Lower leg skin (tissue), 3 donors: ENCODE results near the gene FOXS1.

Experiments
- POLR2A ChIP-seq, 2 donors: fragments of 450-650 bp; IDR thresholded peaks; one replicate each; pipeline ENCODE4 v1.6.1; 2016 to 2017; ENCODE audit warnings: antibody characterized with exemption in 2 of 2, mild to moderate bottlenecking in 1 of 2, moderate library complexity in 1 of 2
- TF ChIP-seq, protein P1 (sequence below), 3 donors: fragments of 450-650 bp; IDR thresholded peaks; one replicate each; pipeline ENCODE4 v1.5.1; 2016; ENCODE audit warnings: antibody characterized with exemption in 3 of 3, mild to moderate bottlenecking in 3 of 3, moderate library complexity in 2 of 3

DNA sequence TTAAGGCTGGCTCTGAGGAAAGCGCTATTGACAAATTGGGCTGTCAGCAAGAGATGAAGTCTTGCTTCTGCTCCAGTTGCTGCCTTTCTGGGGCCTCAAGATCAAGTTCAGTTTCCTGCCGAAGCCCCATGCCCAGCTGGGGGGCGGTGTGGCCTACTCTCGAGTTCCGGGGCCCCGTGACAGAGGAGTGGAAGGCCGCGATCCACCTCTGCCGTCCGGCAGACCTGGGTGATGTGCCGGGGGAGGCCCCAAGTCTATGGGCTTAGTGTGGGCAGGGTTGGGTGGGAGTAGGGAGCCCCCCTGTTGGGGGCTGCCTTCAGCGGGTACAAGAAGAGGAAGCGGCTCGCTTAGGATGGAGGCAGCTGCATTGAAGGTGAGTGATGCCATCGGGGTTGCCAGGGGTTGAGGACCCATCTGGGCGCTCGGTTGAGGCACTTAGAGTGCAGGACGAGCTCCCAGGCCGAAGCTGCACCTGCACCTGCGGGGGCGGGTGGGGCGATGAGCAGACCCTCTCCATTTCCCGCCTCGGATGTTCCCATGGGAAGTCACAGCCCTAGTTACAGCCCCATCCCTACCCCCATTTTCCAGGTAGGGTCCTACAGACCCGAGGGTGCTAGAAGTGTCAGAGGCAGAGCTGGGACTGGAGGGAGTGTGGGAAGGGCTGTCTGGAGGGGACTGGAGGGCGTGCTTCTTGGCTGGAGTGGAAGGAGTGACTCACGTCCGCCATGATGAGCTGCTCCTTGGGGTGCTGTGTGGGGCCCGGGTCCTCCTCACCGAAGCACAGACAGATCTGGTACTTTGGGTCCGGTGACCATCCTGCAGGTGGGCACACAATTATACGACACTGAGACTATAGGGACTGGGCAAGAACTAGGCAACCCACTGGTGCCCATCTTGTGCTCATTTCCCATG is 2.9 kb upstream of the FOXS1 start:
- TF ChIP-seq, protein P1, sequence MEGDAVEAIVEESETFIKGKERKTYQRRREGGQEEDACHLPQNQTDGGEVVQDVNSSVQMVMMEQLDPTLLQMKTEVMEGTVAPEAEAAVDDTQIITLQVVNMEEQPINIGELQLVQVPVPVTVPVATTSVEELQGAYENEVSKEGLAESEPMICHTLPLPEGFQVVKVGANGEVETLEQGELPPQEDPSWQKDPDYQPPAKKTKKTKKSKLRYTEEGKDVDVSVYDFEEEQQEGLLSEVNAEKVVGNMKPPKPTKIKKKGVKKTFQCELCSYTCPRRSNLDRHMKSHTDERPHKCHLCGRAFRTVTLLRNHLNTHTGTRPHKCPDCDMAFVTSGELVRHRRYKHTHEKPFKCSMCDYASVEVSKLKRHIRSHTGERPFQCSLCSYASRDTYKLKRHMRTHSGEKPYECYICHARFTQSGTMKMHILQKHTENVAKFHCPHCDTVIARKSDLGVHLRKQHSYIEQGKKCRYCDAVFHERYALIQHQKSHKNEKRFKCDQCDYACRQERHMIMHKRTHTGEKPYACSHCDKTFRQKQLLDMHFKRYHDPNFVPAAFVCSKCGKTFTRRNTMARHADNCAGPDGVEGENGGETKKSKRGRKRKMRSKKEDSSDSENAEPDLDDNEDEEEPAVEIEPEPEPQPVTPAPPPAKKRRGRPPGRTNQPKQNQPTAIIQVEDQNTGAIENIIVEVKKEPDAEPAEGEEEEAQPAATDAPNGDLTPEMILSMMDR (IDR thresholded peaks at IDR 0.05): no peak
- no peak for TF ChIP-seq POLR2A (IDR thresholded peaks at IDR 0.05)
